NCI-H2196 (cell line): ENCODE data around the gene GTF2I.
"Not testable (repeated sequence)": the region's sequence is repeated elsewhere in the genome, so short reads cannot be mapped to it uniquely, and the experiment has no call there.

Experiments used
- DNase-seq: peaks from one replicate; lab custom pipeline; 2025; ENCODE audit not compliant: unreplicated experiment; lab: John Stamatoyannopoulos, UW

The GTF2I gene

DNA sequence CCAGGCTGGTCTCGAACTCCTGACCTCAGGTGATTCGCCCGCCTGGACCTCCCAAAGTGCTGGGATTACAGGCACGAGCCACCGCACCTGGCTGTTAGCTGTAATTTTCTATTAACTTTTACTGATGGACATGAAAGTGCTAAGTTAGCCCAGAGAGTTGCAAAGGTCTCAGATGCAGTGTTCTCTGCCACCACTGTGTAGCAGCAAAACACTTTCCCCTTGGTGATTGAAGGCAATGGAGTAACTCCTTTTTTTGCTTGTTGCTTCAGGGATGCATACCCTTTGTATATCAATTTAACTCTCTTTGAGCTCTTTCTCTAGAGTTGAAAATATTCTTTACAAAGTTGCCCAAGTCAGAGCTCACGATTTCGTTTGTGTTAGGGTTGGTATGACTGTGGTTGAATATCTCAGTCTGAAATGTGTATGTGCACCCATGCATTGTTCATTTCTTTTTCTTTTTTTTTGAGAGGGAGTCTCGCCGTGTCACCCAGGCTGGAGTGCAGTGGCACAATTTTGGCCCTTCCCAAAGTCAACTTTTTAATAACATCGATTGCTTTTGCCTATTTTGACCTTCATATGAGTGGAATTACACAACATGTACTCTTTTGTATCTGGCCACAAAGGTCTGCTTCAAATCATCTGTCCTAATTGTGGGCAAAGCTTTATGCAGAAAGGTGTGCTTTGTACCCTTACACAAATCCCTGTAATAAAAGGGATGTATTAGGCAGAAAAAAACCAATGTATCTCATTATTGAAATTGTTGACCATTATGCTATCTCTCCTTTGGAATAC lies 52.6 kb downstream of the GTF2I start:
- peak; percentile 6 for DNase-seq

- DNase-seq, result no peak
Measured at GRCh38 chr7:74713567-74713966, 56.0 kb downstream of the GTF2I start.

DNA sequence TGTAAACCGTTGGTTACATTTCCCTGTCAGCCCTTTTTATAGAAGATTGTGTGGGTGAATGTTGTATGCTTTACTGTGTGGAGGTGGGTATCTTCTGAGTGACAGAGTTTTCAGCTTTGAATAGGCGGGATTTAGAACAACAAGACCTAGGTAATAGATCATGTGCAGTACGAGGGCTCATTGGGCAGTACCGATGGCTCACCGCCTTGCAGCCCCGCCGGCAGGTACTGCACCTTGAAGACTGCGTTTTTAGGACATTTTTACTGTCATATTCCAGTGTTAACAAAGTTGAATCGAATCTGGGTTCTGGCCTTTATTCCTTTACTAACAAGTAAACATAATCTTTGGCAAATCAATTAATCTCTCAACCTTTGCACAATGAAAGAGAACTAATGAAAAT lies 60.4 kb downstream of the GTF2I start:
- no peak for DNase-seq

- no peak for DNase-seq
Measured at GRCh38 chr7:74718336-74718735, 60.8 kb downstream of the GTF2I start.

- no peak for DNase-seq
Measured at GRCh38 chr7:74722153-74722552, 64.6 kb downstream of the GTF2I start.

DNA sequence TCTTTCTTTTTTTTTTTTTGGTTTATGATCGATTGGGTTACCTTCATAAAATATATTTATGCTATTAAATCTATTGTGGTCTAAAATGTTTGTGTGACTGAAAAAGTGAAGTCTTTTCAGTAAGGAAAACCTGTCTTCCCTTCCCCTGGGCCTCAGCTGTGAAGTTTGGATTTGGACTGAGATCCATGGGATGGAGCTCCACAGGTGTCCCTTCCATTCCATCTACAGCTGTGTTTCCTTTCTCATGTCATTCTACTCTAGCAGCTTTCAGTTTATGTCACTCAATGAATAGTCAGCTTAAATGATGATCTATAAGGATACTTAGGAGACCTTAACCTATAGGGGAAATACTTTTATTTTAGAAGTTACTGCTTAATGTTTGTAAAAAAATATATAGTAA lies 68.3 kb downstream of the GTF2I start:
- no peak for DNase-seq

DNA sequence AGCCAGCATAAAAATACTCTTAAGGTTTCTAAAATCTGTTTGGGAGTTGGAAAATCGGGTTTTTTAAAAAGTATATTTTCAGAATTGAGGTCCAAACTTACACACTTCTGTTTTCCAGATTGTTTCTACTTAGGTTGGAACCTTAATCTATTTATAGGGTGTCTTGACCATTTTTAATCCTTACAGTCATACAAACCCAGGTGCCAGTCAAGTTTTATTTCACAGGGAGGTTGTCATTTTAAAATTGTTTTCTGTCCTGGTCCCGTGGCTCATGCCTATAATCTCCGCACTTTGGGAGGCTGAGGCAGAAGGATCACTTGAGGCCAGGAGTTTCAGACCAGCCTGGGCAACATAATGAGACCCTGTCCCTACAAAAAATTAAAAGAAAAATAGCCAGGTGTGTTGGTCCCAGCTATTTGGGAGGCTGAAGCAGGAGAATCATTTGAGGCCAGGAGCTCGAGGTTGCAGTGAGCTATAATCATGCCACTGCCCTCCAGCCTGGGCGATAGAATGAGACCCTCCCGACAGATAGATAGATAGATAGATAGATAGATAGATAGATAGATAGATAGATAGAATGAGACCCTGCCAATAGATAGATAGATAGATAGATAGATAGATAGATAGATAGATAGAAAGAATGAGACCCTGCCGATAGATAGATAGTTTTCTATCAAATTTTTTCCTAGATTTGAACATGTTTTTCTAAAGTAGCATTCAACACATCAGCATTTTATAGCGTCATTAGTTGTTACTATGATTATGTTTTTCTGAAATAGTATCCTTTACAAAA lies 69.0 kb downstream of the GTF2I start:
- DNase-seq, result no peak

- DNase-seq, result not testable (repeated sequence)
Measured at GRCh38 chr7:74728686-74729085, 71.2 kb downstream of the GTF2I start.

DNA sequence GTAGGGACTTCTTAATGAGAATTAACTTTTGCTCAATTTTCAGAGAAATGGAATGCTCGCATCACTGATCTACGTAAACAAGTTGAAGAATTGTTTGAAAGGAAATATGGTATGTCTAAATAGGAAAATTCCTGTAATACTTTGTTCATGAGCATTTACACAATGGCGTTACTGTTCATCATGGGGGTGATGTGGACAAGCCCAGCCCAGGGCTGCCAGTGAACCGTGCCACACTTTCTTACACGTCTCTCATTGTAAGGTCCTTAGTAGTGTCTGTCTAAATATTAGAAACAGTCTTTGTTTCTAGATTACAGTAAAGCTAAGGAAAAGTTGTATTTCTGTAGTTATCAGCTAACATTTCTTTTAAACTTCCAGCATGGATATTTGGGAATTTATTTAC lies 72.7 kb downstream of the GTF2I start:
- DNase-seq, result not testable (repeated sequence)

- not testable (repeated sequence) for DNase-seq
Measured at GRCh38 chr7:74739974-74740703, 82.6 kb downstream of the GTF2I start.

DNA sequence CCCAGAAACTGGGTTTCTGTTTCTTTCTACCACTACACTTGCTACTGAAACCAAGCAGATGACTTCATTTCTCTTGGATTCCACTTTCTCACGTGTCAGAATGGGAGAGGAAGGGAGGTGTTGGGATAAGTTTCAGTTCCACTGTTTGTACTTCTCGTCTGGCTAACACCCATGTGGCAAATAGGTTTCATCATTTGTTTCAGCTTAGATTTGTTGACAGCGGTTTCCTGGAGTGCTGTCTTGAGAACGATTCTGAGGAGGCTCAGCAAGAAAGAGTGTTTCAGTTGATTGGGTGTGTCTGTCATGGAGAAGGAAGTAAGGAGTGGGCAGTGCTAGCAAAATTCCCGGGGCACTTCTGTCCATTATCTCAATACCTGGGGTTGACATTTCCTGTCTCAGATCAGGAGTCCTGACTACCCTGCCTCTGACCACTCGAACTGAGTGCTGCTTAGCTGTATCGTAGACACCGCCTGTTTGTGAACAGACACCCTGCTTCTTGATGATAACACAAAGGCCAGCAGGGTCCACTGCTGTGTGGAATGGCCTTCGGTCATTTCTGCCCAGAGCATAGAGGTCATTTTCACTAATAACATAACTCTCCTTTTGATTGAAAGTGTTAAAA lies 86.5 kb downstream of the GTF2I start:
- DNase-seq, result not testable (repeated sequence)

DNA sequence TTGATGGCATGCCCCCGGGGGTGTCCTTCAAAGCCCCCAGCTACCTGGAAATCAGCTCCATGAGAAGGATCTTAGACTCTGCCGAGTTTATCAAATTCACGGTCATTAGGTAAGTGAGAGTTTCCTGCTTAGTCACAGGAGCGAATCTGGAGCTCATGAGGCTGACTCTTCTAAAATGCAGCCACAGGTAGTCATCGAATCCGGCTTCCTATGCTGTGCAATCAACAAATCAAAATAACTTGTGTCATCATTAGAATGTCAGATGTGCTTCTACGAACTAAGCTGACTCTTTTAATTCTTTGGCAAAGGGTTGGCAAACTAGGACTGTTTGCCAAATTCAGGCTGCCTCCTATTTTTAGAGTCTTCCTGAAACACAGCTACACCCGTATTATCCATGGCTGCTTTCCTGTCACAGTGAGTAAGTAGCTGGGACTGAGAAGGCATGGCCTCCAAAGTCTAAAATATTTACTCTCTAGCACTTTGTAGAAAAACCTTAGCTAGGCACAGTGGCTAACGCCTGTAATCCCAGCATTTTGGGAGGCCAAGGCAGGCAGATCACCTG lies 96.5 kb downstream of the GTF2I start:
- DNase-seq, result not testable (repeated sequence)

DNA sequence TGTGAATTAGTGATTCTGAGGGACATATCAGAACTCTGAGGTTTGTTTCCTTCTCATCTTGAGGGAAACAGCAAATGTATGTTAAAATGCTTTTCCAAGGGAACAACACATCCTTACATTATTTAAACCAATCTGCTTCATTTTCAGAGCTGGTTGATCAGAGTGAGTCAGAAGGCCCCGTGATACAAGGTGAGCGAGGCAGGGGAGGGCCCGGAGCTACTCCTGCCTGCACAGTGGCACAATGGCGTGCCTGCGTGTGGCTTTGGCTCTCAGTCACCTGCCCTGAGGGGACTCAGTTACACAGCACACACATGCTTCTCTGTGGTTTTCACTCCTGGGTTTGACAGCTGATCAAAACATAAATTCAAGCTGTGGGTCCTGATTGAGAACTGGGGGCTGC lies 99.2 kb downstream of the GTF2I start:
- DNase-seq, result not testable (repeated sequence)

- not testable (repeated sequence) for DNase-seq
Measured at GRCh38 chr7:74758268-74758667, 100.8 kb downstream of the GTF2I start.

- DNase-seq, result not testable (repeated sequence)
Measured at GRCh38 chr7:74758982-74759381, 101.5 kb downstream of the GTF2I start.

- DNase-seq, result not testable (repeated sequence)
Measured at GRCh38 chr7:74765205-74765918, 107.8 kb downstream of the GTF2I start.

- DNase-seq, result not testable (repeated sequence)
Measured at GRCh38 chr7:74766509-74766908, 109.0 kb downstream of the GTF2I start.

- not testable (repeated sequence) for DNase-seq
Measured at GRCh38 chr7:74766991-74767390, 109.5 kb downstream of the GTF2I start.

DNA sequence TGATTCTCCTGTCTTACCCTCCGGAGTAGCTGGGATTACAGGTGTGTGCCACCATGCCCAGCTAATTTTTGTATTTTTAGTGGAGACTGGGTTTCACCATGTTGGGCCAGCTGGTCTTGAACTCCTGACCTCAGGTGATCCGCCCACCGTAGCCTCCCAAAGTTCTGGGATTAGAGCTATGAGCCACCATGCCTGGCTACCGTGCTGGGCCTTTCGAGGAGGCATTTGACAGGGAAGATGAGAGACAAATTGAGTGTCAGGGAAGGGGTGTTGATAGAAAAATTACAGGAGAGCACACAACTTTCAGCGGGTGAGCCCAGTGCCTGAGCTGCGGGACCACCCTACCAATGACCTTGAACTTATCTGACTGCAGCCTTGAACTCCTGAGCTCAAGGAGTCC lies 112.5 kb downstream of the GTF2I start:
- not testable (repeated sequence) for DNase-seq

- DNase-seq, result not testable (repeated sequence)
Measured at GRCh38 chr7:74772093-74772492, 114.6 kb downstream of the GTF2I start.
